GM10248 (cell line): ENCODE data around the gene HDAC4.

Experiments
- CTCF ChIA-PET: fragments of 300-600 bp; sonication (Branson Sonifier 250); formaldehyde crosslinking; extraction: SDS; loops from one replicate; lab custom pipeline; 2021; ENCODE audit warnings: antibody characterized with exemption; lab: Yijun Ruan, JAX
- POLR2A ChIA-PET: fragments of 350-650 bp; sonication (Branson Sonifier 250); formaldehyde crosslinking; extraction: SDS; loops from one replicate; lab custom pipeline; 2020; ENCODE audit warnings: antibody characterized with exemption; lab: Yijun Ruan, JAX
- DNase-seq: peaks from one replicate; pipeline ENCODE4 v3.0.0; 2012; ENCODE audit errors: extremely low spot score
- CTCF ChIP-seq: IDR thresholded peaks from 2 replicates; pipeline ENCODE4 v1.5.1; 2012; ENCODE audit warnings: mild to moderate bottlenecking, low read depth; ENCODE audit errors: extremely low read depth, missing control alignments, control extremely low read depth

The HDAC4 gene

GRCh38 chr2:239046822-239047221, 354.0 kb downstream of the HDAC4 start:
- POLR2A ChIA-PET: no interaction called here
- TF ChIP-seq CTCF: no peak
- CTCF ChIA-PET: no interaction called here

GRCh38 chr2:239044336-239044735, 356.5 kb downstream of the HDAC4 start:
- TF ChIP-seq CTCF: no peak
- POLR2A ChIA-PET: no interaction called here
- DNase-seq: no peak
- CTCF ChIA-PET: no interaction called here

More at GRCh38 chr2:239046822-239047221, 354.0 kb downstream of the HDAC4 start:
- no peak for DNase-seq

GRCh38 chr2:239043326-239043725, 357.5 kb downstream of the HDAC4 start:
- no peak for DNase-seq
- no peak for TF ChIP-seq CTCF
- POLR2A ChIA-PET: no interaction called here
- CTCF ChIA-PET: no interaction called here

GRCh38 chr2:239042551-239043320, 358.1 kb downstream of the HDAC4 start:
- no peak for DNase-seq
- no peak for TF ChIP-seq CTCF
- CTCF ChIA-PET: no interaction called here
- POLR2A ChIA-PET: no interaction called here

GRCh38 chr2:239042046-239042445, 358.8 kb downstream of the HDAC4 start:
- ChIA-PET POLR2A (no interaction called here), CTCF (no interaction called here)
- DNase-seq: no peak
- TF ChIP-seq CTCF: no peak

- no peak for DNase-seq
- CTCF ChIA-PET: no interaction called here
- no peak for TF ChIP-seq CTCF
- POLR2A ChIA-PET: no interaction called here
Observed at GRCh38 chr2:239041062-239041461, 359.8 kb downstream of the HDAC4 start.
